GM21447 (cell line): ENCODE data around the gene LYZL4.

ENCODE experiments used
- ATAC-seq: cut with Tn5 transposase; IDR thresholded peaks from one replicate; pipeline ENCODE4 v1.9.1; 2021; ENCODE audit not compliant: unreplicated experiment

The LYZL4 gene

DNA sequence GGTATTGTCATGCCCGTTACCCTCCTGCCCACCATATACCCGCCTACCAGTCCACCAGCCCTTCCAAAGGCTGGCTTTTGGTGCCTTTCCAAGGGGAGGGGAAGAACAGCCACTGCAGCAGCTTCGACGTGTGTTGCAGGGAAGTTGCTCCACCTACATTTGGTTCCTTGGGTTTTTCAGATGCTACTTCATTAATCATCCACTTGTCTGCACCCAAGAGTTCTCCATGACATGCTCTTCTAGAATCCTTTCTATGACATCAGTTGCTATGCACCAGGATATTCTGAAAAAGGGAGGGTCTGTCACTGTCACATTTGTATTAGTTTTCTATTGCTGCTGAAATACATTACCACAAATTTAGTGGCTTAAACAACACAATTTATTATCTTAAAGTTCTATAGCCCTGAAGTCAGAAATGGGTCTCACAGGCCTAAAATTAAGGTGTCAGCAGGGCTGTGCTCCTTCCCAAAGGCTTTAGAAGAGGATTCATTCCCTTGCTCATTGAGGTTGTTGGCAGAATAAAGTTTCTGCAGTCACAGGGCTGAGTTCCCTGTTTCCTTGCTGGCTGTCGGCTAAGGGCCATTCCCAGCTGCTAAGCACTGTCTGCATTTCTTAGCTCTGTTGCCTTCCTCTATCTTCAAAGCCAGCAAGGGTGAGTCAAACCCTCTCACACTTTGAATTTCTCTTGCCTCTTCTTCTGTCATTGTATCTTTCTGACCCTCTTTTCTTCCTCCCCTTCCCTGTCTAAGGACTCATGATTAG, at the start of gene LYZL4:
LYZL4 (minus strand) TSS at position 241 of the 762 bp plus-strand sequence. CDS start 3,359 bp downstream, outside the sequence.
- ATAC-seq = no peak

- no peak for ATAC-seq
These were observed 48.7 kb upstream of the LYZL4 start for GRCh38 chr3:42459151-42459550.

DNA sequence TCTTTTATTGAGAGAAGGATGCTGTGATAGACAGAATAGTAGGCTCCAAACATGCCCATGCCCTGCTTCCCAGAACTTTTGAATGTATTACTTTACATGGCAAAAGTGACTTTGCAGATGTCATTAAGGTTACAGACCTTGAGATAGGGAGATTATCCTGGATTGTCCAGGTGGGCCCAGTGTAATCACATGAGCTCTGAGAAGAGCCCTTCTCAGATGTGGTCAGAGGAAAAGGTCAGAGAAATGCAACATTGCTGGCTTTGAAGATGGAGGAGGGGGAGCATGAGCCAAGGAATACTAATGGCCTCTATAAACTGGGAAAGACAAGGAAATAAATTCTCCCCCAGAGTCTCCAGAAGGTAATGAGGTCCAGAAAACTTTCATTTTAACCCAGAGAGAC, 45.8 kb upstream of the LYZL4 start:
- no peak for ATAC-seq

GRCh38 chr3:42451546-42452230, 41.3 kb upstream of the LYZL4 start:
- no peak for ATAC-seq

DNA sequence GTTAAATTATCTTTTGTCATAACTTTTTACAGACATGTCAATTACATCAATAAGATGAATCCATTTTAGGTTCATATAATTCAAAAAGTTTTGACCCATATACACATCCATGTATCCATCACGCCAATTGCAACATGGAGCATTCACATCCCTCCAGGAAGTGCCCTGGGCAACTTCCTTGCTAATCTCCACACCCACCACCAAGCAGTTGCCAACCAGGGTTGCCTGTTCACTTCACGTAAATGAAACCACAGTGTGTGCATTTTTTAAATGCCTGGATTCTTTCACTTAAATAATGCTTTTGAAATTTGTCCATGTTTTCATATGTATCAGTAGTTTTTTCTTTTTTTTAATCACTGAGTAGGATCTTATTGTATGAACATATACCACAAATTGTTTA, 40.7 kb upstream of the LYZL4 start:
- ATAC-seq = no peak

DNA sequence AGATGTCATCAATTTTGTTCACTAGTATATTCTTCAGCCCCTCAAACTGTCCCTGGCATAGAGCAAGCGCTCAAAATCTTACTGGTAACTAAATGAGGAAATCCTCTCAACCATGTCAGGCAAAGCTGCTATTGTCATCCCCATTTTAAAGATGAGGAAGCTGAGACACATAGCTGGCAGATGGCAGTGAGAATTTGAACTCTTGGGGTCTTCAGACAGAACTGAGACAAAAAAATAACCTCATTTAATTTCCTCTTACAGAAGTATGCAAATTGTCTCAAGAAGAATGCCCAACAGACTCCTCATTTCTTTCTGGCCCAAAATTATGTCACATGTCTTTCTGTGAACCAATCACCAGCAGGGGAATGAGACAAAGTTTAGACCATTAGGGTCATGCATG, 40.2 kb upstream of the LYZL4 start:
- no peak for ATAC-seq

GRCh38 chr3:42447481-42447880, 37.1 kb upstream of the LYZL4 start:
- no peak for ATAC-seq

- no peak for ATAC-seq
These were observed 36.0 kb upstream of the LYZL4 start for GRCh38 chr3:42446111-42447050.

- ATAC-seq = peak; percentile 76
These were observed 33.5 kb upstream of the LYZL4 start for GRCh38 chr3:42443819-42444436.

DNA sequence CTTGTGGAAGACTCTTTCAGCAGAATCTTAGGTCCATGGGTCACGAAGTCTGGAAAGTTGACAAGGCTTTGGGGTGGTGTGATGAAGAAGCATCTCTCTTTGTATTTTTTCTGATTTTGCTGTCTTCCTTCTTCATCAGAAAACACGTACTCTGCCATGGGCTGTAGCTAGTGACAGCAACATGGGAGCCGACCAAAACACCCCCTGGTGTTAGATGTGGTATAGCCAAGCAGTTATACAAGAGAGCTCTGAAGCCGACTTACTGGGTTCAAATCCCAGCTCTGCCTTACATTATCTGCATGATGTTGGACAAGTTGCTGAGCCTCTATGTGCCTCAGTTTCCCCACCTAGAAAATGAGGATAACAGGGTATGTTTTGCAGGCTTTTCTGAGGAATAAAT, 32.9 kb upstream of the LYZL4 start:
- ATAC-seq = no peak

DNA sequence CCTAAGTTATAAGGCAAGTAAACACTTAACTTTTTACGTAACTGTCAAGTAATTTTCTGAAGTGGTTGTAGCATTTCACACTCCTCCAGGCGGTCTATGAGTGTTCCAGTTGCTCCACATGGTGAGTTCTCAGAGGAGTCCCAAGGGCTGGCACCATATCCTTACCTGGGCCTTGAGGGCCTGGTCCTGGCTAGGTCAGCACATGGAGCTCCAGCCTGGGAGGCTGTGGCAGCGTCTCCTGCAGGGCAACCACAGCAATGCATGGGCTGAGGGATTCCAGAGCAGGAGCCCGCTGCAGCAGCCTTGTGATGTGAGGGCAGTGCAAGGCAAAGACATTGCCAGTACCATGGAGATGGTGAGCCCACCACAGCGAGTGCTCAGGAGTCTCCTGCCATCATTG, 32.2 kb upstream of the LYZL4 start:
- no peak for ATAC-seq

DNA sequence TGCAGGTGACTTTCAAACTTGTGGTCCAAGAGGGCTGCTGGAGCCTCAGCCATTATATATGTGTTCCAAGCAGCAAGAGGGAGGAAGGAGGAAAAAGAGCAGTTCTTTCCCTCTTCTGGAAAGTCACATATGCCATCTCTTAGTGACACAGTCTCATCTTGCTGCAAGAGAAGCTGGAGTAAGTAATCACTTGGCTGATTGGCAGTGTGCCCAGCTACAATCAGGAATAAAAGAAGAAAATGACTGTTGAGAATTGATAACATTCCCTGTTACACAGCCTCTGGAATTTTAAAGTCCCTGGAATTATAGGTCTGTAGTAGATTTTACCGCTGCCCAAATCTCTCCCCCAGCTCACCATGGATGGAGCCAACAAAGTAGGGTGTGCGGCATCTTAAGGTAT, 31.4 kb upstream of the LYZL4 start:
- ATAC-seq = no peak

DNA sequence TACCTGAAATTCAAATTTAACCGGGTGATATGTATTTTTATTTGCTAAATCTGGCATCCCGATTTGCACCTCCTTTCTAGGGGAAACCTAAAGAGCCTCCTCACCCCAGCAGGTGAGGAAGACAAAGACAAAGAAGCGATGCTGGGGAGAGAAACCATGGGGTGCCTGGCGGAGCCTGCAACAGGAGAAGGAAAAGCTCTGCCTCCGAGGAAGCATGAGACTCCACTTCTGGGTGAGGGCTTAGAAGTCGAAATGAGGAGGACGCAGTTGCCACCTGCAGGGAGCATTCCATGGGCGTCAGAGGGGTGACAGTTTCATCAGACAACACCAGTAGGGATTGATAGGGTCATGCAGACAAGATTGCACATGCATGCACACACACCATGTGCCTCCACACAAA, 30.5 kb upstream of the LYZL4 start:
- ATAC-seq = no peak

DNA sequence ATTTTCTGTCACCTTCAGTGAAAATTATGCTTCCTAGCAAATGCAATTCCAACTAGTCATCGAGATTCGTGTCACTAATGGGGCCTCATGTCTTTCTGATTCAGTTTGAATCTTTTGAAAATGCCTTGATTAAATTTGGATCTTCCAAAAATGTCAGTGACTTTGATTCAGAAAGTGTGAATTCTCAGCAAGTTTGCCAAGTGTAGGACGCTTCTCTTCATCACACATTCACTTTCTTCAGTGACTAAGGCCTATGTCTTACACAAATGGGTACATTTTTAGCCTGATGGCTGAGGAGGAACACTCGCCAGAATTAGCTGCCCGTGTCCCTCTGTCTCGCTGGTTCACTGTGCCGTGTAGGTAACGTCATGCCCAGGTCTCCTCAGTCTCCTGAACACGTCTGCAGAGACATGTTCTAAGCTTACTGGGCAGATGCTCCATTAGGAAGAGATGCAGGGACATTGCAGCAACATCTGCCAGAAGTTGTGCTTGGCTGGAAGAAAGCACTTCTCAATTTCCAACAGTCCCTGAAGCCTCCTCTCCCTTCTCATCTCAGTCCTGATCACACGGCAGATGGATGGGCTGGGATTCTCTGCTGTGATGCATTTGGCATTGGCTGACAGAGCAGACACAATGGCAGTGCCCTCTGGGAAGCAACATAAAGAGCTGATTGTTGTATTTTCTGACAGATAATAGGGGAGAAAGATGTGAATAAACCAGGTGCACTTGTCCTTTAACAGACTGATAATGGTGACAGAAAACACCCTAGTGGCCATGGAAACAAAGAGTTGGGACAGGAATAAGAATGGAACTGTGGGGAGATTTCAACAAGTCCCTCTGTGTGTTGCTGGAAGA, 29.1 kb upstream of the LYZL4 start:
- no peak for ATAC-seq

GRCh38 chr3:42438758-42439157, 28.3 kb upstream of the LYZL4 start:
- no peak for ATAC-seq

- no peak for ATAC-seq
These were observed 27.8 kb upstream of the LYZL4 start for GRCh38 chr3:42438193-42438592.

DNA sequence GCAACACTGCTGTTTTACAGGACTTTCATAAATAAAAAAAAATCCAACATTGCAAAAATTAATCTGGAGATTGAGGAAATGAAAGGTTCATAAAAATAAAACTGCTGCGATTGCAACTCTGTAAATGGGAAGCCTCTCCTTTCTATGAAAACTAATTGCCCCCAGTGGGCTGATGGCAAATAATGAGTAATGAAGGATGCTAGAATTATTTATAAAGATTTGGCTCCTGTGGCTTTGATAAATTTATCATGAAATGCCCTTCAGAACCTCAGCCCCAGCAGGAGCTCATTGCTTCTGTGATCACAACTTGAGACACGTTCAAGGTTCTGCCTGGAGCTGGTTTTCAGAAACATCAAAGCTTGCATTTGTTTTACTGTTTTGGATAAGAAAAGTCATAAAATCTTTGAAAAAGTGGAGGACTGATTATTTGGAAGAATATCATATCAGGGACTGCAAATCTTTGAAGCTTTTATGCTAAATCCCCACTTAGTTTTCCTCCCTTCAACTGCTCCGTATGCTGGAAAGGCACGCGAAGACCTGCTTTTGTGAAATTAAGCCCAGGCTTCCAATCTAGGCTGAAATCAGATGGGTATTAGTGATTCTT, 24.5 kb upstream of the LYZL4 start:
- no peak for ATAC-seq

GRCh38 chr3:42432485-42432884, 22.1 kb upstream of the LYZL4 start:
- no peak for ATAC-seq

DNA sequence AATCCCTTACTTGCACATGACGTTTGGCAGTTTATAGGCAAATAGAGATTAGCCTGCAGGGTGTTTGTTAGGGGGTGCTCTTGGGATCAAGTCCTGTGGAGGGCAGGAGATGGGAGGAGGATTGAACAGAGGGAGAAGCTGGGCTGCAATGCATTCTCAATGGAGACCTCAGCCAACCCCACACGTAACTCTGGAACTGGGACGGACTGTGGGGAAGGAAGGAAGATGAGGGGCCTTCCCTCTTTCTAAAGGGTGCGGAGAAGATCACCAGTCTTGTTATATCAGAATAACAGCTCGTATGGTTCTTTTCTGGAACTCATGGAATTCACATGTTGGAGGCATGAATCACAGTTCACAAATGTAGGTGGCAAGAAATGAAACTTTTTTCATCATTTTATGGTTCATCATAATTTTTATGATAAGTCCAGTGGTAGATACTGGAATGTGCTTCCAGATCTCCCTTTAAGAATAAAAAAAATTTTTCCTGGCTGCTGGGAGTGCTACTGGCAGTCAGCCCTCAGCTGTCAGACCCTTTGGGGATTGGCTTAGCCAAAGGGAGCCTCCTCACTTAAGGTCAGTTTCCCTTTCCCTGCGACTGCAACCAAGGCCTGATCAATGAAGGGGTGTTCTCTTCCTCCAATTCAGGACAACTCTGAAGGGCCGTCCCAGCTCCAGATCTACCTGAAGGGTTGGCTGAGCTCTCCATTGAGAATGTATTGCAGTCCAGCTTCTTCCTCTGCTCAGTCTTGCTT, 20.5 kb upstream of the LYZL4 start:
- ATAC-seq = no peak
